ENCODE results near the gene PEX11B.
"Not testable (repeated sequence)": the region's sequence is repeated elsewhere in the genome, so short reads cannot be mapped to it uniquely, and the experiment has no call there.

Gene PEX11B

DNA sequence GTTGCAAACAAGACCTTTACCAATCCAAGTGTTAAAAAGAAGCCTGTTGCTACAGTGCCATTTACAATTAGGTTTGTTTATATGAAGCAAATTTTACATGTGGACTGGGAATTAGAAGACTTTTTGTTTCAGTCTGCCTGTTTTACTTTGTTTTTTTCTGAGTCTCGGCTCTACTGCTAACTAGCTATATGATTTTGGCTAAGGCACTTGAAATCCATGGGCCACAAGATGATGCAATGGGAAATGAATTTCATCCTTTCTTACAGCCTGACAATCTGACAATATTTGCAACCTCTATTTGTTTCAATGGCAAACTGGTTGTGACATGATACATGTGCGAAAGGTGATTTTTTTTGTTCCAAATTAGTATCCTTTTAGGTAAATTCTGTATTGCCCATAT, 3.7 kb upstream of the PEX11B start:
- no peak for TF ChIP-seq CTCF (IDR thresholded peaks at IDR 0.05; ENCODE audit: extremely low read depth, missing control alignments)

GRCh38 chr1:145920297-145920696, 1.8 kb upstream of the PEX11B start:
- not testable (repeated sequence) for DNase-seq (ENCODE audit: low spot score)

More for the DNA sequence above, 3.7 kb upstream of the PEX11B start:
- no peak for DNase-seq (ENCODE audit: low spot score)

GRCh38 chr1:145918992-145919939, 749 bp upstream of the PEX11B start:
- TF ChIP-seq CTCF (IDR thresholded peaks at IDR 0.05; ENCODE audit: extremely low read depth, missing control alignments) = no peak
- DNase-seq (ENCODE audit: low spot score) = peak; percentile 36

- DNase-seq (ENCODE audit: low spot score) = no peak
- TF ChIP-seq CTCF (IDR thresholded peaks at IDR 0.05; ENCODE audit: extremely low read depth, missing control alignments) = no peak
Measured at GRCh38 chr1:145917595-145917994, 922 bp downstream of the PEX11B start.

DNA sequence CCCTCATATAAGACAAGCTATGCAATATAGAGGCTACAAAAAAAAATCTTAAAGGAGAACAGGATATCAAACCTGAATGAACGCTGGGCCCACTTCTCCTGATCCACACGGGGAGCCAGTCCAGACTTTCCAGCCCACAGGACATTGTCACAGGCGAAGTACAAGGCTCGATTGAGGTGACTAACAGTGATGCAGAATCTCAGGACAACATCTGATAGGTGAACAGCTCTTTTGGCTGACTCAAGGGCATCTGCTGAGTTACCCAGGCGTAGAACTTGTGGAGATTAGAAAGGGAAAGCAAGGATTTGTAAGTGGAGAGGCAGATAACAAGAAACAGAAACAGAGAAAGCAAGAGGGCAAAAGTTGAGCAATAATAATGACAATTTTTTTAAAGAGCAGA, 1.8 kb downstream of the PEX11B start:
- no peak for TF ChIP-seq CTCF (IDR thresholded peaks at IDR 0.05; ENCODE audit: extremely low read depth, missing control alignments)
- DNase-seq (ENCODE audit: low spot score) = no peak

DNA sequence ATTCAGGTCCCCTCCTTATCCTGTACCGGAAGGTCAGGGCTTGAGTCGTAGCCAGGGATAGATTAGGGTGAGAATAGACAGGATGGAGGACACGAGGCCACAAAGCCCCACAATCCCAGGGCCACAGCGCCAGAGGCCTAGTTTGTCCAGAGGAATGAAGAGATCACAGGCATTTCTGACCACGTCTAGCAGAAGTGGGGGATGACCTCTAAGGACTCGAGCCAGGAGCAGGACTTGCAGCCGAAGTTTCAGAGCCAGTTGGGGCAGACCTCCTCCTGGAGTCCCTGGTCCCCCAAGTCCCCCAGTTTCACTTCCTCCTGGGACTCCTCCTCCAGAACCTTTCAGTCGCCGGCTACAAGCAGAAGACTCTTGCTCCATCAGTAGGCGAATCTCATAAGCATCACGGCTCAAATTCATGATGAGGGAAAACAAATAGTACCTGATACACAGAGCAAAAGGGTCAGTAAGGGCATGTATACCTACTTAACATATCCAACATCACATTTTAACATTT, 6.3 kb downstream of the PEX11B start:
- DNase-seq (ENCODE audit: low spot score) = no peak
- TF ChIP-seq CTCF (IDR thresholded peaks at IDR 0.05; ENCODE audit: extremely low read depth, missing control alignments) = no peak

DNA sequence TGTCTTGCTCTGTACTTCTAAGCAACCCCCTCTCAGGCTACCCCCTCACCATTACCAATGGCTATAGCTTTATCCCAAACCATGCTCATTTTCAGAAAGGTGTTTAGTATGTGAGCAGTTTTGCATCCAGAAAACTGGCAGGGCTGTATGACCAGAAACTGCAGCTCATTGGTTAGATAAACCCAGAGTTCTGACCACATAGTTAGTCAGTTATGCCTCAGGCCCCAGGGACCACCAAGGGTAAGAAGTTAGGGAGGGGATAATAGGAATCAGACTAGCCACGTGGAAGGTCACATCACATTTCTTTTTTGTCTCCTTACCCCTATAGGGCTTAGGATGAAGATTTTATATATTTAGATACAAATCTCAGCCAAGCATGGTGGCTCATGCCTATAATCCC, 9.9 kb downstream of the PEX11B start:
- no peak for DNase-seq (ENCODE audit: low spot score)
- no peak for TF ChIP-seq CTCF (IDR thresholded peaks at IDR 0.05; ENCODE audit: extremely low read depth, missing control alignments)

Data from GM20000 (cell line).